UCSD-AML1 (cell line): ENCODE data around the gene SUCNR1.
"Not testable (repeated sequence)": the region's sequence is repeated elsewhere in the genome, so short reads cannot be mapped to it uniquely, and the experiment has no call there.

Source experiments
- DNase-seq: peaks from one replicate; lab custom pipeline; 2025; ENCODE audit not compliant: unreplicated experiment; lab: John Stamatoyannopoulos, UW

The SUCNR1 gene

DNA sequence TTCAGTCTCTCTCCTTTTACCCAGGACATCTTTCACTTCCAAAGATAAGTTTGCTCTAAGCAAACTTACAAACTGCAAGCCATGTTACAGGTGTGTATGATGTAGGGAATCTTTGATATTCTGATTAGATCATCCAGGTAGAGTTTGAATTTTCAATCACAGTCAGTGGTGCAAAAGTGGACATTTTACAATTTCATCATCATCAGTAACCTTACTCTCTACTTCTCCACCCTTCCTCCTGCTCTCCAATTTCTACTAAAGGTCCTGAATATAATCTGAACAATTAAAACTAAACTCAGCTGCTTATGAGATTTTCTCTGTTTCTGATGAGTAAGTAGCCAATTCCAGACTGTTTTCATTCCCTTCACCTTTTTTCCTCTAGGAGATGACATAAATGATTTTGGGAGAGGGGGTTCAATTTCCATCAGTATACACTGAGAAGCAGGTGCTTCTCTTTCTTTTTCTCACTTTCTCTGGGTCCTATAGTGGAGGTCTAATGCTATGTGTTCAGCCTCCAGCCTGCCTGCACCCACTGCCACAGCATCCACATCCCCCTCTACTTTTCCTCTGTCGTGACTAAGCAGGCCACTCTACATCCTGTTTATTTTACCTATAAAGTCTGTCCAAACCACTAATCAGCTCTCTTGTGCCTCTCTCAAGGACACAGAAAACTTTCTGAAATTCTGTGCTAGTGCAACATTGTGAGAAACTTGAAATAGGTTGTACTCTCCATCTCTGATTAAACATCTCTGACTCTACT is 27.6 kb downstream of the SUCNR1 start:
- DNase-seq: peak; percentile 10

- no peak for DNase-seq
Observed at GRCh38 chr3:151901644-151902285, 28.3 kb downstream of the SUCNR1 start.

DNA sequence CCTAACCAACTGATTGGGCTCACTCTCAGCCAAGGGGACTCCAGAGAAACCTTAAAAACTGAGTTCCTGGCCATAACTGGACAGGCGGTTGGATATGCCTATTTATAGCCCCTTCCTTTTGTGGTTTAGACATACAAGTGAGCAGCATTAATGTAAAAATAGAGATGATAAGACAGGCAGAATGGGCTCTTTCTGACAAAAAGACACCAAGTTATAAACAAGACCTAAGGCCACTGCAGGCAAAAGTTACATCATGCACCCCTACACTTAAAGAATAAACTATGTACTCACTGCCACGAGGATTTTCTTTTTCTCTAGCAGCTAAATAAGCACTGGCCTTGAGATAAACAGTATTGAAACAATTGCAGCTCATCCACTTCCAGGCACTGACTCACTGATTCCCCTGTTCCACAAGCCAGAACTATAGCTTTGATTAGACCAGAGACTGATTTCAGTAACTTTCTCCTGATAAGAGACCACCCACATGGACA is 30.1 kb downstream of the SUCNR1 start:
- peak; percentile 16 for DNase-seq

DNA sequence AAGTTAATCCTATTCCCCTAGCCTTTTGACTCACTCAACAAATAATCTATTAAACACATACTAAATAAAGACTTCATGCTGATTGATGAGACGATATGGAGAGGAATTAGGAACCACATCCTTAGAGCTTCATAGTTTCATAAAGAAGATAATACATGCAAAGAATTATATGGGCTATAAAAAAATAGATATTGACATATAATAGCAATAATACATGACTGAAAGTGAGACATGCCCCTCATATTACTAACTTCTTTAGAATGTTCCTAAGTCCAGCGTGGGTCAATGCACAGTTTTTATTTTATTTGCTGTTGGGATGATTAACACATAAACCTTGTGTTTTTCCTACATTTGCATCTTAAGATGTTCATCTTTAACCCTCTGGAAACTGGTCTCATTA is 32.2 kb downstream of the SUCNR1 start:
- DNase-seq: no peak

DNA sequence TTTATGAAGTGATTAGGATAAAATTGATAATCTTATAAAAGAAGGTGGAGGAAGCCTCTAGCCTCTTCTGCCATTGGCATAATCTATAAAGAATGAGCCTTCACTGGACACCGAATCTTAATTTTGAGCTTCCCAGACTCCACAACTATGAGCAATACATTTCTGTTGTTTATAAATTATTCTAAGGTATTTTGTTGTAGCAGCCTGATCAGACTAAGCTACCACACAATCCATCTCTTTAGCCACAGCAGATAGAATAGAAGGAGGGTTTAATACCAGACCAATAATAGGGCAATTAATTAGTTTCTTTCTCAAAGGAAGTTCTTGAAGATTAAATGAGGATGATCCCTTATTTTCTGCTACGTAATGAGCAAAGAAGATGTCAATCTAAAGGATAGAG is 33.3 kb downstream of the SUCNR1 start:
- DNase-seq: no peak

DNA sequence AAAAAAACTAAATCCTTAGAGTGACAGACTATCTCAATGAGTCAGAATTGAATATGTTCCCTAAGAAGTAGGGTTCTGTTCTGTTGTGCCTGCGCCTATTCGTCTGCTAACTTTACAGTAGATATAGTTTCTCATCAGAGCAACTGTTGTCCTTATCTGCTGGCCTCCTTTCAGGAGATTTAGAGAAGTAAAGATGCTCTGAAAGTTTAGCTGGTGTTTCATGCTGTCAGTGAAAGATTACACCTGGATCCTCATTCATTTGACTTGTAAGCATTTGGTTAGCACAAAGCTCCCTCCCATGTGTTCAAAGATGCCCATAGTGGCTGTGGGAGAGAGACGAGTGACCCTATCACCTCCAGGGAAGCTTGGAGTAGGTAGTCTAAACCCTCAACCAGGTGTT is 35.0 kb downstream of the SUCNR1 start:
- no peak for DNase-seq

- no peak for DNase-seq
Observed at GRCh38 chr3:151909681-151910405, 36.4 kb downstream of the SUCNR1 start.

DNA sequence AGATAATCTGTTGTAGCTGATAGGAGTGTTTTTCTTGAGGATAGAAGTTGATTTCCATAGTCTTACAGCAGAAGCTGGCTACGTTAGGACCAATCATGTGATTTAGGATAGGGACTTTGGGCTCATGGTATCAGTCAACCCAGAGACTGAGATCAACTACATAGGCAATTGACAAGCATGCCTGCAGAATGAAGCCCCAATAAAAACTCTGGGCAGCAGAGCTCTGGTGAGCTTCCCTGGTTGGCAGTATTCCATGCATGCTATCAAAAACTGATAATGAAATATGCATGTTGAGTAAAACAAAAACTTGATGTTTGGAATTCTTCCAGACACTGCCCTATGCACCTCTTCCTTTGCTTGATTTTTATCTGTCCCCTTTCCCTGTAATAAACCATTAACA is 38.0 kb downstream of the SUCNR1 start:
- DNase-seq: no peak

DNA sequence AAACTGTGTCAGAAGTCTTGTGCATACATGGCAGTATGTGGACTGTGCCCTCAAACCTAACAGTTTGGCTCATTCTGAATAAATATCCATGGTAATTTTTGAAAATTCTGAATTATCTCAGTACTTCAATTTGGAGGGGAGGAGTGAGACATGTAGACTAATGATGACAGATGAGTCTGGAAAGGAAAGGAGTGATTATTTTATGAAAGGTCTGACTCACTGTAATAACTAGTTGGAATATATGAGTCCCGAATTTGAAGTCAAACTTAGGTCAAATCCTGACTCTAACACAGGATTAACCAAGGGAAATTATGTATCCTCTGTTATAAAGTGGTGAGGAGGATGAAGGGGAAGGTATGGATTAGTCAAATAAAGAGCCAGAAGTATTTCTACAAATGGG is 38.6 kb downstream of the SUCNR1 start:
- no peak for DNase-seq

- no peak for DNase-seq
Observed at GRCh38 chr3:151916781-151917180, 43.3 kb downstream of the SUCNR1 start.

DNA sequence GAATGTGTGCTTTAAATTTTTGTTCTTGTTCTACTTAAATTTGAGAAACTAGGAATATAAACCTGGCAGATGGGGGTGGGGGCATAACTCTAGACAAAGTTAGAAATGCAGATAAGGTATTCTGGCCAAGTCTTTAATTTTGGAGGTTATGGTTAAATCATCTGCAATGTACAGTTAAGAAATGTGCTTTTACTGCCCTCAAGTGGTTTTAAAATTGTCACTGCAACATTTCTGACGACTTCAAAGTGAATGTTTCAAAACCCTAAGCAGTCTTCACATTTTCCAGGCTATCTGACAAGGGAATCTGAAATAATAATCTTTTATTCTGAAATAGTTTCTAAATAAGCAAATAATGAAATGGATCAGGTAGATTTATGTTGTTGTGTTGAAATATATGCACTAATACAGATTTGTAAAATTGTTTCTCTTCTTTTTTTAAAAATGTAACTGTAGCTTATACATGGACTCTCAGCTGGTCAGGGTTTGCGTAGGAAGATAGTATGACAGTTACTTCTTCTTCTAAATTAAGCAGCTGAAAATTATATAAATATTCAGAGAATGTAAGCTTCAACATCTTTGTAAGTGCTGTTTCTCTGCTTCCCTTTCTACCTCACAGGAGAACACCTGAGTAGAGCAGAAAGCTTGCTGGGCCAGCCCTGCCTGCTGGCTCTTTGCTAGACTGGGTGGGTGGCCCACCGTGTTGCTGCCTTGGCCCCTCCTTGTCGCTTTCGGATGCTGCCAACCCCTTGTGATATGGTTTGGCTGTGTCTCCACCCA is 45.0 kb downstream of the SUCNR1 start:
- DNase-seq: no peak

GRCh38 chr3:151919030-151919328 is 45.5 kb downstream of the SUCNR1 start:
- DNase-seq: no peak

DNA sequence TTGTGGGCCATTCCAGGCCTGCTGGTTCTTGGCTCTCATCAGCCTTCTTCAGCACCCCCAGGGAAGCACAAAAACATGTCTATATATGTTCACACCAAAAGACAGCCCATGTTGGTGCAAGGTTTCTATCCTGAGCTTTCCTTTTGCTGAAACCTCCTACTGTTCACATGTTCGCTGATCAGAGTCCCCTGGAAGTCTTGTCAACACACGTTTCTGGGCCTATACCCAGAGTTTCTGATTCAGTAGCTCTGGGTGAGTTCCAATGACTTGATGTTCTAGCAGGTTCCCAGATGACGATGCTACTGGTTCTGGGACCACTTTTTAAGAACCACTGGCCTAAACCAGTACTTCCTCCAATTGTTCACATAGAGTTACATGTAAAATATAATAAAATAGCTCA is 46.0 kb downstream of the SUCNR1 start:
- no peak for DNase-seq

DNA sequence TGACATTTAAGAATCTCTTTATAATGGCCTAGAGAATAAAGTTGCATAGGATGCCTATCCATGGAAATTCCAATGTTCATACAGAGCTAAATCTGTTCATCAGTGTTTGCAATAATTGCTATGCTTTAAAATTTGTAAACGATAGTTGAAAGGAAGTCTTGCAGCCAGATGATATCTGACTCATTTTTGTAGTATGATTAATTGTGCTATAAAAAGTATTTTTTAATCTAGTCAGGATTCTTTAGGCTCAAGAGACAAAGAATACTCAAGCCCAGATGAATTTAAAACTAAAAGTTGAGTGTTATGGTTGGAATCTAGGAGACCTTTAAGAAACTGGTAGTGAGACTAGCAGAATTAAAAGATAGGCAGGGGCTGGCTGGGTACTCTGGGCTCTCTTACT is 50.5 kb downstream of the SUCNR1 start:
- DNase-seq: no peak

- DNase-seq: no peak
Observed at GRCh38 chr3:151924753-151925152, 51.3 kb downstream of the SUCNR1 start.

DNA sequence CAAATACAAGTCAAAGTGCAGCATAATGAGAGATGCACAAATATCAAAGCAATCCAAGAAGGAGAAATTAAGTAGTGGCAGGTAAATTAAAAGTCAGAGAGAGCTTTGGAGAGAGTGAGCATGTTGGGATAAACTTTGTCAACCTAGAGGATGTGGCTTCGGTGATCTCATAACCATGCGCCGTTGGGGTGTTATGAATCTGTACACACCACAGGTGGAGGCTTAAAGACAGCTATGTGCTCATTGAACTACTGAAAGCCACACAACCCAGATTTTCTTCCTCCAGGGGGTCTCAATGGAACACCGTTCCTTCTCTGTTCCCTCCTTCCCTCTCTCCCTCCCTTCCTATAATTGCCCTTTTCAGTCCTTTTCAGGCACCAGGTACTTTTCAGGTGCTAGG is 52.0 kb downstream of the SUCNR1 start:
- DNase-seq: no peak

- no peak for DNase-seq
Observed at GRCh38 chr3:151925876-151926275, 52.4 kb downstream of the SUCNR1 start.

- DNase-seq: no peak
Observed at GRCh38 chr3:151926956-151927355, 53.5 kb downstream of the SUCNR1 start.

GRCh38 chr3:151927915-151928525 is 54.6 kb downstream of the SUCNR1 start:
- not testable (repeated sequence) for DNase-seq

DNA sequence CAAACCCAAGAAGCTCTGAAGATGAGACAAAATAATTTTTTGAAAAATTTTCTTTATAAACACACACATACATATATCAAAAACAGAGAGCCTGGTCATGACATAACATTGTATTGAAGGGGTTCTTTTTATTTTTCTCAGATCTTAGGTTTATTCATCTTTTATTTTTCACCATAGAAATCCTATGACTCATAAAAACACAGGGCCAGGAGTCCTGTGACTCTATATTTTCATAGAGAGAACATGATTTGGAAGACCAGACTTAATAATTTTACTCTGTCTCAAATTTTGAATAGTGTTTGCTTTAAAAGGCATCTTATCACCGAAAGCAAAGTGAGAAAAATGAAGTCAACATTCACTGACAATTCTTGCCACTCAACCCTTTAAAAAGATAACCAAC is 57.7 kb downstream of the SUCNR1 start:
- no peak for DNase-seq

DNA sequence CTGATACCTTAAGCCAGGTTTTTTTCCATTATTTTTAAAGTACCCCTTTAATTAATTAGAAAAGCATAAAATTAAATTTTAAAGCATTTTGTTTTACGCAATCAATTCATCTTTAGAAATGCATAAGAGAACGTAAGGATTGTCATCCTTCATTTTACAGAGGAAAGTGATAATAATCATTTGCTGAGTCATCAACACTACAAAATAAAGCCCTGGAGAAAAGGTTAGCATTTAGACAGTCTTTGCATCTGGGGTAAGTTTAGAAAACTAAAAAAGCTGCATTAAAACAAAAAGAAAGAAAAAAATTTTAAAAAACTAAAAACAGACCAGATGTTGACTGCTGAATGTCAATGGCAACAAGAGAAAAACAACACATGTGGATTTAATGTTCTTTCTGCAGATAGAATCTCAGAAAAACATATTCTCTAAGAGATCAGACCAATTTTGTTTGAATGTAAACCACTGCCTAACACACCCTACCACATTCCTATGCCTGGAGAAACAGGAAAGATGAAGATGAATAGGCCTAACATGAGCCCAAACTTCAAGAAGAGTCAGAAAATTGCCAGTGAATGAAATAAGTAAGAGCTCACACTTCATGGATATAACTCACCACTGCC is 59.9 kb downstream of the SUCNR1 start:
- DNase-seq: no peak
